Measurements from ENCODE around the gene SMAP2.

Gene SMAP2

DNA sequence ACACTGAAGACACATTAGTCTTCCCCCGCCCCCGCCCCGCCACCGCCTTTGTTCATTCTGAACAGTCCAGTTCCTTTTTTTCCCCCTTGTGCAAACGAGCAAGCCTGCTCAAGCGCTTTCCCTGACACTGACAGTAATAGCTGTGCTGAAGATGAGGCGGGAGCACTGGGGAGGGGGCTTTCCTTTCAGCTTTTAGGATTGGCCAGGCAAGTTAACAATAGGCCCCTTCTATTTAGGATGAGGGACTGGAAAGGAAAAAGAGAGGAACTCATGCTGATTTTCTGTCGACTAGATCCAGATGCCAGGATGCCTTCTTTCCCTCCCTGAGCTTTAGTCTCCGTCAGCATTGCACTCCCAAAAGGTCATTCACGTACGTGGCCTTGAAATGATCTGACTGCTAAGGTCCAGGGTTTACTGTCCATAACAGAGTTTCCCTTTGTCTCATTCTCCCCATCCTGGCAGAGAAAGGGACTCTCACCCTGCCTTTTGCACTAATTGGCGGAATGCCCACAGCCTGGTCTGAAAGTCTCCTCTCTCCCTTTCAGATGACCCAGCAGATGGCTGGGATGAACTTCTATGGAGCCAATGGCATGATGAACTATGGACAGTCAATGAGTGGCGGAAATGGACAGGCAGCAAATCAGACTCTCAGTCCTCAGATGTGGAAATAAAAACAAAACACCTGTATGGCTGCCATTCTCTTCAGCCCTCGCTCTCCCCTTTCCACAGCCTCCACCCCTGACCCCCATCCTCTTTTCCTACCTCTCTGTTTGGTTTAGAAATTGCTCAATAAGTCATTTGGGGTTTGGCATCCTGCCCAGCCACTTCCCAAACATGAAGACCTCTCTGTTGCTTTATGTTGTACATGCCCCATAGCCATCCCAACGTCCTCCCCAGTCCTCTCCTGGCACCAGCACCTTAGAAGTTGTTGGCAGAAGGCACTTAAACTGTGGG lies 48.2 kb downstream of the SMAP2 start:
- no peak for DNase-seq (ENCODE audit: low read depth in 2 of 2)

DNA sequence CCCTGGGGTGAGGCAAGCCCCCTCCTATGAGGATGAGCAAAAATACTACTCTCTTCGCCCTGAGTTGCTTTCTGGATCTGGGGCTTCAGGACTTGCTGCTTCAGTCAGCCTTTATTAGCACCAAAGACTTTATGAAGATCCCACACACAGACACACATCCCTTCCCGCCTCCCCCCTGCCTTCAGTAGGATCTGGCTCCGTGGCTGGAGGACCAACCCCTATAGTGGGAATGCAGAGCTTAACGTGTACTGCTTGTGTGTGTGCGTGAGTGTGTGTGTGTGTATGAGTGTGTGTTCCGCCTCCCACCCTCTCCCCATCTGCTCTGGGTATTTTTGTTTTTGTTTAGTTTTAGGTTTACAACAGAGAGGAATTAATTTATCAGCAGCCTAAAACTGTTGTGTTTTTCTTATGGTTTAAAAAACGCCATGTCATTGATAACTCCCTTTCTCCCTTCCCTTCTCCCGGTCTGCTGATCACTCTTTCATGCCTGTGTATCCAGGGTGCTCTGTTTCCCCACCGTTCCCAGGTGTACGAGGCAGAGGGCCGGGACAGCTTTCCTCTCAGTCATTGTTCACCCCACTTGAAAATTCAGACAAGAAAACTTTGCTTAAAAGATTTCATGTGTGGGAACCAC lies 49.2 kb downstream of the SMAP2 start:
- no peak for DNase-seq (ENCODE audit: low read depth in 2 of 2)

DNA sequence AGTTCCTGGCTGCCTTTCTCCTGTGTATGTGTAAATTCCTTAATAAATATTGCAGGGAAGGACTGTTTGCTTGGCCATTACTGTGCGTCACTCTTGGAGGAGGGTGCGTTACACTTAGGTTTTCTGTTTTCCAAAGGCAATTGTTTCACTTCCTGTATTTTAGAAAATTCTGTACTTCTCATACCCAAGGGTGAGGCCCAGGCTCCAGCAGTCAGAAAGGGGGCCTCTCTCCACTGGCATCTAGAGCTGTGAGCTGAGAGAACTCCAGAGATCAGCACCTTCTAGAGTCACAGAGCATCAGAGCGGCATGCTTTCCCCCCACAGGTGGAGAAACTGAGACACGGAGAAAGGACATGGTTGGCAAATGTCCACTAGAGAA lies 49.7 kb downstream of the SMAP2 start:
- no peak for DNase-seq (ENCODE audit: low read depth in 2 of 2)

DNA sequence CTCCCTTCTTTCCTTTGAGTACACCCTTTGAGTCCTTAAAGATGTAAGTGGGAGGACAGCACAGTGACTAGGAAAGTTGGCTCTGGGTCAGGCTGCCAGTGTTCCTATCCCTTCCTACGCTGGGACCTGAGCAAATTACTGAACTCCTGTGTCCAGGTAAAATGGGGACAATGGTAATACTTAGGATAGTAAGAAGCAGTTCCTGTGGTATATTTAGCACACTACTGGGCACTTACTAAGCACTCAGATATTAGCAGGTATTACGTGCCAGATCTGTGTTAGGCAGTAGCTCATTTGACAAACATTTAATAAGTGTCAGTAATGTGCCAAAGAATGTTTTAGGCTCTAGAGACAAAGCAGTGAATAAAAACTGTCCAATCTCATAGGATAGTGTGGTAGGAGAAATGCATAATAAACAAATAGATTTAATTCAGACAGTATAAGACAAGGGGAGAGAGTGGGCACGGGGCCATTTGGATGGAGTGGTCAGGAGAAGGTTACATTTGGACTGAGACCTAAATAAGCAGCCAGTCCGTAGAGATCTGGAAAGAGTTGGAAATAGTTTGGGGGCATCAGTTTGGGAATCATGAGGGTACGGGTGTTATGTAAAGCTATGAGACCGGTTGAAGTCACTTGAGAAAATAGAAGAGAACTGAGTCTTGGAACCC lies 50.6 kb downstream of the SMAP2 start:
- DNase-seq (ENCODE audit: low read depth in 2 of 2) = no peak

DNA sequence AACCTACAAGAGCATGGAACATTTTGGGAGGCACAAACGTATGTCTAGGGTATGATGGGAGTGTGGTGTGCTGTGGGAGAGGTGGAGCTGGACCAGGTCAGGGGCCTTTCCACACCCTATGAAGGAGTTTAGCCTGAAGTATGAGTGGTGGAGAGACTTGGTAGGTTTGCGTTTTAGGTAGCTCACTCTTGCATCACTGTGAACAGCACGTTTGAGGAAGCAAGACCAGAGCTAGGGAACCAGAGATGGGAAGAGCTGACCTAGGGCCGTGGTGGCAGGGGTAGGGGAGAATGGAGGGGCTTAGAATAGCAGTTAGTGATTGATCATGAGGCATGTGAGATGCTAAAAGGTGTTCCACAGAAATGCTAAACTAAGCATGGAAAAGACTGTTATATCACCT lies 51.7 kb downstream of the SMAP2 start:
- no peak for DNase-seq (ENCODE audit: low read depth in 2 of 2)

DNA sequence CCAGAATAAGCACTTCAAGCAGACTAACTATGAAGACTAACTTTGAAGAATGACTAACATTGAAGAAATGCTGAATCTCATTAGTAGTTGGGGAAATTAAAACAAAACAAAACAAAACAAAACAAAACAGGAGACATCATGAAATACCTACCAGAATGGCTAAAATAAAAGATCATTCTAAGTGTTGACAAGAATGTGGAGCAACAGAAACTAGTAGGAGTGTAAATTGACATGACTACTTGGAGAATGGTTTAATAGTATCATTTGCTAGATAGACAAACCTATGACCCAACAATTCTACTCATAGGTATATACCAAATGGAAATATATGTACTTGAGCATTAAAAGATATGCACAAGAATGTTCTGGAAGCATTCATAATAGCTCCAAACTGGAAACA lies 57.9 kb downstream of the SMAP2 start:
- no peak for DNase-seq (ENCODE audit: low read depth in 2 of 2)

DNA sequence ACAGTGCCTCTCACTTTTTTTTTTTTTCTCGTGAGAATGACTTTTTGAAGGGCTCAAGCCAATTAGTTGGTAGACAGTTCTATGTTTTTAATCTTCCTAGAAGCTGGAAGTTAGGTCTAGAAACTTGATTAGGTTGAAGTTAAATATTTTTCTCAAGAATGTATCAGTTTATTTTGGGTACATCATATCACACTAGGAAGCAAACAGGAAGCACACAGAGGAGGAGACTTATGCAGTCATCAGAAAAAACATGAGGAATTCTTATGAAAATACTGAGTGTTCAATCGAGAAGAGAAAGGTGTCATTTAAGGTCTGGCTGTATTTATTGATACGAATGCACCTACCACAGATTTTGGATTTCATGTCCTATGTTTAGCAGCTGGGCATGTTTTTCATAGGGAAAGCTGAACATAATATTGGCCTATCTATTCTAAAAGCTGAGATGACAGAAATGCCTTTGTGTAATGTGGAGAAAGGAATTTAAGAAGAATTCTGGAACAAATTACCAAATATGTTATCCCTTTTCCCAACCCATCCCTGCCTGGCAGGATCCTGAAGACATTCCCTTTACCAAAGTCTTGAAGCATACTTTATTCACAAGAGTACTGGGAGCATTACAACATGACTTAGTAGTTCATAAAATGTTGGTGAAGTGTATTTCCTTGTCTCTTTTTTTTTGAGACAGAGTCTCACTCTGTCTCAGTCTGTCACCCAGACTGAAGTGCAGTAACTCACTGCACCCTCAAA lies 59.3 kb downstream of the SMAP2 start:
- no peak for DNase-seq (ENCODE audit: low read depth in 2 of 2)

DNA sequence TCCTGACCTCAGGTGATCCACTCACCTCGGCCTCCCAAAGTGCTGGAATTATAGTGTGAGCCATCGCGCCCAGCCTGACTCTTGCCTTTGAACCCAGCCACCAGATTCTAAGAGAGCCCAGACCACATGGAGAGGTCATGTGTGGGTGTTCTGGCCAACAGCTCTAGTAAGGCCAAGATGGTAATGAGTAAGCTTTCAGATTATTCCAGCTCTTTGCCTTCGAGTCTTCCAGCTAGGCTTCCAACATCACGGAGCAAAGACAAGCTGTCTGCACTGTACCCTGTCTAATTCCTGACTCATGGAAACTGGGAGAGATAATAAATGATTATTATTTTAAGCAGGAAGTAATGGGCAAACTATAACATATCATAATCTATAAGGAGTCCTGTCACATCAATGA lies 61.9 kb downstream of the SMAP2 start:
- no peak for DNase-seq (ENCODE audit: low read depth in 2 of 2)

DNA sequence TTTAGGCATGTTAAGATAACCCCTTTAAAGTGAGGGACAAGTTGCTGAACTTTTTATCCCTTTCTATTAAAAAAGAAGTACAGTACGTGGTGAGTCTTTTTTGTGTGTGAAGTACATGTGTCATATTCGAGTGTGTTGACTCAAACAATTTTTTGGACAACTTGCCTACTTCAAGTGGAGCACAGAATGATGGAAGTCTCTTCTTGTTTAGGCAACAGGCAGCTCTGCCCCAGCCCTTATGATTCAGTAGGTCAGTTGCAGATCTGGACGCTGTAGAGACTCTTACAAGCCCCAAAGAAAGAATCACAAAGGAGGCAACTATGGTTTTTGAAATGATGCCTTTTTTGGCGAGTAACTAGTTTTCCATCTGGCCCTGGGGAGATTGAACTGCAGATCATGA lies 62.3 kb downstream of the SMAP2 start:
- no peak for DNase-seq (ENCODE audit: low read depth in 2 of 2)

DNA sequence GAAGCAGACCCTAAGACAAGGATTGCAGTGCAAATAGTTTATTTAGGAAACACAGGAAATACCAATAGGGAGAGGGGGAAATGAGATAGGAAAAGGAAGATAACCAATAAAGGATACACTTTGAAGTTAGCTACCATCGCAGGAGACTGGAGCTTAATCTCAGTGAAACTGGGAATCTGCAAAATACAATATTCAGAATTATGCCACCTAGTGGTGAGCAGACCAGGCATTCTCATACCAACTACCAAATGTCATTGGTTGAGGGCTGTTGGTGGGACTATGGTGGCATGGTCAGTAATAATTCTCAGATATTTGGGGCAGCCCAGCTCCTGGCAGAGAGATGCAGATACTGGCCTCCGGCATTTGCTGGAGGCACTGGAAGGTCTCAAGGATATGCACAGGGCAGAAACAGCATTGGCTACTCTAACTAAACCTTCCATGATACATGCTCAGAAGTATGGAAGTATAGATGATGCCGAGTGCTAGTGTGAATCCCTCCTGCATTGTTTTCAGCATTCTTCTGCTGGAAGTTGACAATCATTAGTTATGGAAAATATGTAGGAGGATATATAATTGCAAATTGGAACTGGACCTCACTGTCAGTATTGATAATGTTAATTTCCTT lies 65.0 kb downstream of the SMAP2 start:
- DNase-seq (ENCODE audit: low read depth in 2 of 2) = no peak

DNA sequence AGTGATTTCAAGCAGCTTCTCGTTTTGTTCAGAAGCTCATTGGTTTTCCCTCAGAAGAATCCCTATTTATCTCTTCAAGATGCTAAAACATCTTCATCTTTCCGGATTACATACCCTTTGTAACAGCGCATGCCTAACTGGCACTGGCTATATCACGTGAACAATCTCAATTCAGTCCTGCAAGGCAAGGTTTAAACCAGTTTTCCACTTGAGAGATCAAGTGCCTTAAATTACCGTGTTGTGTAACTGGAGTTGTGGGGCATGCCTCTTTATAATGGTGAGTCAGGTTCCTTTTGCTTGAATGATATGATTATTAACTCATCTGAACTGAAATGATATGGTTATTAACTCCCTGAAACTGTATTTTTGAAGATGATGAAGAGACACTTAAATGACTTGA lies 65.7 kb downstream of the SMAP2 start:
- DNase-seq (ENCODE audit: low read depth in 2 of 2) = no peak

DNA sequence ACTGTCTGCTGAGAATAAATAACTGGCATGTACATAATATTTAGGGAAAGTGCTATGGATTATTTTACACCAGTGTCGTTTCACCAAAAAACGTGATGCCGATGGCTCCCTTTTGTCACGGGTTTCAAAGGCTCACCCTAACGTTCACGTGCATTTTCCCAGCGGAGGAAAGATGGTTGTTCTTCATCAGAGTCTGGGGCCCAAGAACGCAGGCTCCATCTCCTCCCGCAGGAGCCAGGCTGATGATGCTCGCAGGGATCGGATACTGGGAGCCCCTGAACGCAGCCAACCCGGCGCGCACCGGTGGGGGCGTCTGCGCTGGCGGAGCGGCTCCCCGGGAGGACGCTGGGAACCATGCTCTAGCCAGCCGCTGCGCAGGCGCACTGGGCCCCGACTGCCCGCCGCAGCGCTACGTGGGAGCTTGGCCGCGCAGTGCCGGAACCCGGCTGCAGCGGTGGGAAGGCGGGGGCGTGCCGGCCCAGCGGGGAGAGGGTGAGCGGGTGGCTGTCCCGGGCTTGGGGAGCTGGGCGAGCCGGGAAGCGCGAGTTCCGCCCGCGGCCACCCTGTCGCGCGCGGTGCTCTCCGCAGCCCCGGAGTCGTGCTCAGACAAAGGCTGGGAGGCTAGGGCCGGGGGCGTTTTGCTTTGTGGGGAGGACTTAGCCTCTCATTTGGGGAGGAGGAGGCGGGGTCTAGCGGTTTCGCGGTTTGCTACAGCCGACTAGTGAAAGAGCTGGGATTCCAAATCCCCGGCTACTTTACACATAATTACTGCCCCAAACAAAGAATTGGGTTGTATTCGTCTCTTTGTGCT lies 76.4 kb downstream of the SMAP2 start, which contains the start of gene ZFP69B:
TSS of gene ZFP69B (plus strand) at position 793 of the 811 bp plus-strand sequence. CDS start 486 bp downstream, outside the sequence.
- peak; percentile 80 to 83 for DNase-seq (ENCODE audit: low read depth in 2 of 2)

DNA sequence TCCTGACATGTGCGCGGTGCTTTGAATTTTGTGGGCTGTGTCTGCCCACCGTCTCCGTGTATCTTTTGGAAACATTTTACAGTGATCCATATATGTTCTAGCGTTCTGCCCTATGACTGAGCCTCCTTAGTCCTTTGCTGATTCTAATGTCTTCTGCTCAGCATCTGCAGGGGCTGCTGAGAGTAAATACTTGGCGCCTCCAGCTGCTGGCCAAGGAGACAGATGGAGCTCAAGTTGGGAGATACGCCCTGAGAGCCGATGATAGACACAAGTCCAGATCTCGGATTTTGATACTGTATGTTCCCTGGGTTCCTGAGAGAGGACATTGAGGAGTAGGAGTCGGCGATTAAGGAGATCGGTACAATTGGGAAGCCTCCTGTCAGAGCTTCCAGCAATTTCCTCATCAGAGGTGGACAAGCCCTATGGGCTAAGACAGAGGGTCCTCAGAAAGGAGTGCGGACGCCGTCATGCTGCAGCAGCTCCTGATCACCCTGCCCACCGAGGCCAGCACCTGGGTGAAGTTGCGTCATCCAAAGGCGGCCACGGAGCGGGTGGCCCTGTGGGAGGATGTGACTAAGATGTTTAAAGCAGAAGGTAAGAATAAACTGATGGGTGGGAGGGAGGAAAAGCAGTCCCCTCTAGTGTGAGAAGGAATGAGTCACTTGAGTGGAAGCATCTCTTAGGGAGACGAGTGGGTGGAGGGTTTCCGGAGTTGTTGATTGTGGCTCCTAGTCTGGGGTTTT lies 77.1 kb downstream of the SMAP2 start:
- peak; percentile 65 to 69 for DNase-seq (ENCODE audit: low read depth in 2 of 2)

DNA sequence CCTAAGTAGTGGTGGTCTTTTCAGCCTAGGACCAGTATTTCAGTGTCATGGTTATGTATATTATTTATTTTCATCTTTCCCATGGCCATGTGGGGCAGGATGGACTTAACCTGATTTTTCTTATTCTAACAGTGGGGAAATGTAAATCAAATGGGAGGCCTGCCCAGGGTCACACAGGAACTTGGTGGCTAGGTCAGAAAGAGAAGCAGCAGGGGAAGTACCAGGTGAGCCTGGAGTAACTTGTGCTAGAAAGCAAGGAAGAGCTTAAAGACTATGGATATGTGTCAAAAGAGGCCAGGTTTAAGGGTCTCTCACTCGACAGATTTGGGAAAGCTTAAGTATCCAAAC lies 77.7 kb downstream of the SMAP2 start:
- DNase-seq (ENCODE audit: low read depth in 2 of 2) = no peak

DNA sequence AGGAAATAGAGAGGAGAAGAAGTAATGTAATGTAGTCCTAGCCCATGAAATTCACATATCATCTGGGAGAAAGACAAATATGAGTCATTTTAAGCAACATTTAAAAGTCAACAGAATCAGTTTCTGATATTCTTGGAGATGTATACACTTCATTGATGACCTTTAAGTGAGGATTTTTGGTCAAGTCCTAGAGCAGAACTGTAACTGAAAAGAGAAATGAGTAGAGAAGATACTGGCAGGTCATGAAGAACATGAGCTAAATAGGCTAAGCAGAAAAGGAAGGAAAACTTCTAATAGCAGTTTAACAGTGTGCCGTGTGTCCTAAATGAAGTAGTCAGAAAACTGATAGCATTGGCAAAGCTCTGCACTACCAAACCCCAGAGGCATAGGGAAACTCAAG lies 81.3 kb downstream of the SMAP2 start:
- DNase-seq (ENCODE audit: low read depth in 2 of 2) = no peak

DNA sequence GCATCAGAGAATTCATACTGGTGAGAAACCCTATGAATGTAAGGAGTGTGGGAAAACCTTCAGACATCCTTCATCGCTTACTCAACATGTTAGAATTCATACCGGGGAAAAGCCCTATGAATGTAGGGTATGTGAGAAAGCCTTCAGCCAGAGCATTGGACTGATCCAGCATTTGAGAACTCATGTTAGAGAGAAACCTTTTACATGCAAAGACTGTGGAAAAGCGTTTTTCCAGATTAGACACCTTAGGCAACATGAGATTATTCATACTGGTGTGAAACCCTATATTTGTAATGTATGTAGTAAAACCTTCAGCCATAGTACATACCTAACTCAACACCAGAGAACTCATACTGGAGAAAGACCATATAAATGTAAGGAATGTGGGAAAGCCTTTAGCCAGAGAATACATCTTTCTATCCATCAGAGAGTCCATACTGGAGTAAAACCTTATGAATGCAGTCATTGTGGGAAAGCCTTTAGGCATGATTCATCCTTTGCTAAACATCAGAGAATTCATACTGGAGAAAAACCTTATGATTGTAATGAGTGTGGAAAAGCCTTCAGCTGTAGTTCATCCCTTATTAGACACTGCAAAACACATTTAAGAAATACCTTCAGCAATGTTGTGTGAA lies 89.5 kb downstream of the SMAP2 start:
- no peak for DNase-seq (ENCODE audit: low read depth in 2 of 2)

DNA sequence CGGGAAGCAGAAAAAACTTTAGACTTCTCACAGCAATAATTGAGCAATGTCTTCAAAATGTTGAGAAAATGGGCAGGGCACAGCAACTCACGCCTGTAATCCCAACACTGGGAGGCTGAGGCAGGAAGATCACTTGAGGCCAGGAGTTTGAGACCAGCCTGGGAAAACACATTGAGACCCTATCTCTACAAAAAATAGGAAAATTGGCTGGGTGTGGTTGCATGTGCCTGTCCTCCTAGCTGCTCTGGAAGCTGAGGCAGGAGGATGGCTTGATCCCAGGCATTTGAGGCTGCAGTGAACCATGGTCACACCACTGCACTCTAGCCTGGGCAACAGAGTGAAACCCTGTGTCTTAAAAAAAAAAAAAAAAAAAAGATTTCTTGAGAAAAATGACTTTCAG lies 95.8 kb downstream of the SMAP2 start:
- DNase-seq (ENCODE audit: low read depth in 2 of 2) = no peak
